GM23248 (cell line): ENCODE results near the gene HSPB7.

Source experiments
- EZH2 ChIP-seq: fragments of 200-600 bp; sonication (generic); IDR thresholded peaks from 2 replicates; pipeline ENCODE4 v1.6.1; 2018; ENCODE audit warnings: antibody characterized with exemption, mild to moderate bottlenecking; ENCODE audit not compliant: insufficient read depth, poor library complexity, severe bottlenecking
- EZH2phosphoT487 ChIP-seq: fragments of 200-600 bp; sonication (generic); IDR thresholded peaks from 2 replicates; pipeline ENCODE4 v1.6.1; 2018; ENCODE audit warnings: antibody characterized with exemption, moderate library complexity, mild to moderate bottlenecking, low read depth; ENCODE audit not compliant: insufficient read depth

DNA sequence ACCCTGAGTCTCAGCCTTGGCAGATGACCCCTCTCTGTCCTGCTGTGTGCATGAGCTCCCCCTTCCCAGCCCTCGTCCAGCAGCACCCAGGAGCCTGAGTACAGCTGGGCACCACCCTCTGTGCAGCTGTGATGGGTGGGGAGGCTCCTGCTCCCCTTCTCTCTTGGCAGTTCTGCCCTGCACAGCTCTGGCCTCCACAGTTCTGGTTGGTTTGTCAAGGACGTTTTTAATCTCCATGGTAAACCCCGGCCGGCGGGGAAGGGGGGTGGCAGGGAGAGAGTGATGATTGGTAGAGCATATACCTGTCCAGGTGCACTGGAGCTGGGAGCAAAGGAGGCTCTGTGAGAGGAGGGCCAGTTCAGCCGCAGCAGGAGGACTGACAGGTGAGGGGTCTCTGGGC lies 3.8 kb upstream of the HSPB7 start, which contains the start of gene CLCNKA:
- TF ChIP-seq EZH2 (no peak), EZH2phosphoT487 (no peak)
